Fibroblast of lung (primary cell): ENCODE results near the gene LILRB5. TPM values are rescaled to one million over a fixed set of nuclear protein-coding genes. Genes with fewer than 3 reads are reported as not detected.
A peak's percentile ranks its signal among the peaks of the same experiment; 100 is the strongest.

Experiments used
- DNase-seq, 2 donors: peaks; one replicate each; pipeline versions ENCODE4 v3.0.0 to v3.0.0-alpha.2; 2010; ENCODE audit warnings: low read depth in 2 of 2
- H2AFZ ChIP-seq: 2 replicates; pipeline ENCODE4 v1.5.1; 2012; ENCODE audit warnings: low read length, control low read depth, inconsistent platforms
- H3K27ac ChIP-seq: 2 replicates; pipeline ENCODE4 v1.5.1; 2011; ENCODE audit warnings: low read length, control low read depth; ENCODE audit not compliant: insufficient read depth
- H3K27me3 ChIP-seq: 2 replicates; pipeline ENCODE4 v1.5.1; 2011; ENCODE audit warnings: mild to moderate bottlenecking, low read length; ENCODE audit not compliant: control insufficient read depth, insufficient read depth
- H3K36me3 ChIP-seq: 2 replicates; pipeline ENCODE4 v1.5.1; 2011; ENCODE audit warnings: low read length; ENCODE audit not compliant: control insufficient read depth, insufficient read depth
- H3K4me1 ChIP-seq: 2 replicates; pipeline ENCODE4 v1.5.1; 2011; ENCODE audit warnings: low read length; ENCODE audit not compliant: control insufficient read depth, insufficient read depth; ENCODE audit errors: extremely low read depth
- H3K4me2 ChIP-seq: 2 replicates; pipeline ENCODE4 v1.5.1; 2011; ENCODE audit warnings: low read length, control low read depth; ENCODE audit not compliant: insufficient read depth; ENCODE audit errors: extremely low read depth
- H3K4me3 ChIP-seq, 4 experiments: fragments of 200-600 bp in 1 of 4; sonication (generic) in 1 of 4; replicated peaks in 1 of 4; 2 replicates each; pipeline ENCODE4 v1.5.1; 2011 to 2016; ENCODE audit warnings: low read length in 4 of 4, low read depth in 3 of 4, mild to moderate bottlenecking in 3 of 4, control low read depth in 2 of 4, inconsistent platforms in 1 of 4, mixed read lengths in 1 of 4; ENCODE audit not compliant: insufficient read depth in 1 of 4; ENCODE audit errors: control extremely low read depth in 1 of 4
- H3K79me2 ChIP-seq: 2 replicates; pipeline ENCODE4 v1.5.1; 2012; ENCODE audit warnings: mild to moderate bottlenecking, low read length, inconsistent platforms; ENCODE audit not compliant: control insufficient read depth, insufficient read depth
- H3K9ac ChIP-seq: 2 replicates; pipeline ENCODE4 v1.5.1; 2011; ENCODE audit warnings: mild to moderate bottlenecking, low read length, control low read depth; ENCODE audit not compliant: insufficient read depth
- H3K9me3 ChIP-seq: 2 replicates; pipeline ENCODE4 v1.5.1; 2012; ENCODE audit warnings: low read depth, low read length; ENCODE audit not compliant: control insufficient read depth, insufficient read depth
- H4K20me1 ChIP-seq: 2 replicates; pipeline ENCODE4 v1.5.1; 2011; ENCODE audit warnings: low read length; ENCODE audit not compliant: control insufficient read depth, insufficient read depth; ENCODE audit errors: extremely low read depth
- CTCF ChIP-seq, 2 donors: IDR thresholded peaks in 1 of 2; conservative IDR thresholded peaks in 1 of 2; 1 replicate in 1 of 2; 2 replicates in 1 of 2; pipeline ENCODE4 v1.5.1; 2011 to 2012; ENCODE audit warnings: low read length in 2 of 2, control low read depth in 1 of 2, inconsistent platforms in 1 of 2, low read depth in 1 of 2, mild to moderate bottlenecking in 1 of 2
- EZH2 ChIP-seq: IDR thresholded peaks from 2 replicates; pipeline ENCODE4 v1.5.1; 2012; ENCODE audit warnings: low read length, control low read depth, mild to moderate bottlenecking; ENCODE audit errors: missing control alignments
- polyA plus RNA-seq, 2 donors: library from polyadenylated mRNA; depleted of rRNA in 1 of 2; stranded (reverse) in 1 of 2; unstranded in 1 of 2; fragments of >200 nt; gene quantifications; 2 replicates each; pipeline ENCODE4 v1.2.1, GENCODE V29; 2011 to 2012; ENCODE audit warnings: missing spikeins in 1 of 2
- total RNA-seq: library from RNA; depleted of rRNA; stranded (reverse); fragments of >200 nt; gene quantifications from 2 replicates; pipeline ENCODE4 v1.2.1, GENCODE V29; 2014

The LILRB5 gene
- total and polyA plus RNA-seq, 2 donors (not counting 1 experiment from before 2014, with no cell fraction given) = not detected

GRCh38 chr19:54203151-54203611 is 53.9 kb downstream of the LILRB5 start:
- H3K4me1 ChIP-seq = peaks cover 18% of the 10 kb centered on the region
- peaks cover 5% of the 10 kb centered on the region for H4K20me1 ChIP-seq
- peak; percentile 9 to 21 for DNase-seq

GRCh38 chr19:54201980-54202379 is 55.1 kb downstream of the LILRB5 start:
- Histone ChIP-seq H3K79me2 (peaks cover 63% of the 10 kb centered on the region), H3K27me3 (no peaks in the 10 kb centered on the region), H3K4me2 (peak overlapping the region; percentile 91), H3K9me3 (no peaks in the 10 kb centered on the region), H3K36me3 (peaks cover 25% of the 10 kb centered on the region), H3K4me1 (peaks cover 14% of the 10 kb centered on the region), H3K9ac (no peak overlapping the region), H4K20me1 (peaks cover 5% of the 10 kb centered on the region), H3K4me3 (peak overlapping the region; percentile 70 to 92 (median 92)), H2AFZ (no peak overlapping the region), H3K27ac (peak overlapping the region; percentile 97)
- DNase-seq = no peak
- TF ChIP-seq EZH2 (no peak), CTCF (conservative IDR thresholded peaks at IDR 0.05 in 1 of 2, IDR thresholded peaks at IDR 0.05 in 1 of 2; ENCODE audit: low read depth in 1 of 2, low read length in 2 of 2) (no peak)

More at GRCh38 chr19:54203151-54203611, 53.9 kb downstream of the LILRB5 start:
- Histone ChIP-seq H3K4me2 (peak overlapping the region; percentile 91), H3K27me3 (no peaks in the 10 kb centered on the region), H3K4me3 (peak overlapping the region; percentile 70 to 92 (median 92)), H3K79me2 (peaks cover 72% of the 10 kb centered on the region), H2AFZ (no peak overlapping the region), H3K27ac (peak overlapping the region; percentile 97), H3K9ac (peak overlapping the region; percentile 20), H3K36me3 (peaks cover 34% of the 10 kb centered on the region), H3K9me3 (no peaks in the 10 kb centered on the region)
- TF ChIP-seq EZH2 (no peak), CTCF (conservative IDR thresholded peaks at IDR 0.05 in 1 of 2, IDR thresholded peaks at IDR 0.05 in 1 of 2; ENCODE audit: low read depth in 1 of 2, low read length in 2 of 2) (no peak)

GRCh38 chr19:54201172-54201701 is 55.8 kb downstream of the LILRB5 start:
- peak overlapping the region; percentile 97 for H3K27ac ChIP-seq
- no peak overlapping the region for H2AFZ ChIP-seq
- TF ChIP-seq CTCF (conservative IDR thresholded peaks at IDR 0.05 in 1 of 2, IDR thresholded peaks at IDR 0.05 in 1 of 2; ENCODE audit: low read depth in 1 of 2, low read length in 2 of 2) (no peak), EZH2 (no peak)
- peaks cover 55% of the 10 kb centered on the region for H3K79me2 ChIP-seq
- no peak for DNase-seq
- no peaks in the 10 kb centered on the region for H3K9me3 ChIP-seq
- H3K36me3 ChIP-seq = peaks cover 17% of the 10 kb centered on the region
- H3K27me3 ChIP-seq = no peaks in the 10 kb centered on the region
- peak overlapping the region; percentile 93 for H3K9ac ChIP-seq
- H3K4me3 ChIP-seq = peak overlapping the region; percentile 70 to 92 (median 92)
- H4K20me1 ChIP-seq = peaks cover 5% of the 10 kb centered on the region
- peaks cover 12% of the 10 kb centered on the region for H3K4me1 ChIP-seq
- peak overlapping the region; percentile 91 for H3K4me2 ChIP-seq

Other genes with a start within 250 kb of the LILRB5 start
- not detected in 2 replicates for gene VSTM1, start 193.4 kb downstream of the LILRB5 start, total RNA-seq
- not detected in 2 replicates for gene VSTM1, start 193.4 kb downstream of the LILRB5 start, polyA plus RNA-seq
- not detected in 2 replicates for gene TARM1, start 175.9 kb downstream of the LILRB5 start, total RNA-seq
- not detected in 2 replicates for gene TARM1, start 175.9 kb downstream of the LILRB5 start, polyA plus RNA-seq
- gene OSCAR, start 156.5 kb downstream of the LILRB5 start, total RNA-seq = under 0.01 and 0.51 TPM in 2 replicates
- gene OSCAR, start 156.5 kb downstream of the LILRB5 start, polyA plus RNA-seq = 0.14 and 0.15 TPM in 2 replicates
- gene NDUFA3, start 154.4 kb downstream of the LILRB5 start, total RNA-seq = 10.3 and 22.8 TPM in 2 replicates
- gene NDUFA3, start 154.4 kb downstream of the LILRB5 start, polyA plus RNA-seq = 35.4 and 35.9 TPM in 2 replicates
- gene TFPT, start 141.6 kb downstream of the LILRB5 start, total RNA-seq = 16.7 and 19.2 TPM in 2 replicates
- 9.0 and 10.8 TPM in 2 replicates for gene TFPT, start 141.6 kb downstream of the LILRB5 start, polyA plus RNA-seq
- 43.4 and 45.2 TPM in 2 replicates for gene PRPF31, start 141.5 kb downstream of the LILRB5 start, total RNA-seq
- gene PRPF31, start 141.5 kb downstream of the LILRB5 start, polyA plus RNA-seq = 48.7 and 68.3 TPM in 2 replicates
- 6.2 and 10.4 TPM in 2 replicates for gene CNOT3, start 119.5 kb downstream of the LILRB5 start, total RNA-seq
- 10.7 and 19.5 TPM in 2 replicates for gene CNOT3, start 119.5 kb downstream of the LILRB5 start, polyA plus RNA-seq
- 6.7 and 7.3 TPM in 2 replicates for gene LENG1, start 97.6 kb downstream of the LILRB5 start, total RNA-seq
- 3.2 and 3.5 TPM in 2 replicates for gene LENG1, start 97.6 kb downstream of the LILRB5 start, polyA plus RNA-seq
- gene TMC4, start 84.1 kb downstream of the LILRB5 start, total RNA-seq = 0.26 and 0.33 TPM in 2 replicates
- gene TMC4, start 84.1 kb downstream of the LILRB5 start, polyA plus RNA-seq = 0.25 and 0.59 TPM in 2 replicates
- gene MBOAT7, start 67.7 kb downstream of the LILRB5 start, total RNA-seq = 25.2 and 41.1 TPM in 2 replicates
- gene MBOAT7, start 67.7 kb downstream of the LILRB5 start, polyA plus RNA-seq = 28.6 and 42.0 TPM in 2 replicates
- 57.8 and 61.6 TPM in 2 replicates for gene TSEN34, start 66.0 kb downstream of the LILRB5 start, total RNA-seq
- 22.5 and 30.5 TPM in 2 replicates for gene TSEN34, start 66.0 kb downstream of the LILRB5 start, polyA plus RNA-seq
- 2,583 and 2,622 TPM in 2 replicates for gene RPS9, start 56.4 kb downstream of the LILRB5 start, total RNA-seq
- gene RPS9, start 56.4 kb downstream of the LILRB5 start, polyA plus RNA-seq = 1,242 and 1,509 TPM in 2 replicates
- gene LILRB3, start 34.3 kb downstream of the LILRB5 start, total RNA-seq = not detected in 2 replicates
- gene LILRB3, start 34.3 kb downstream of the LILRB5 start, polyA plus RNA-seq = not detected in 2 replicates
- gene LILRA6, start 14.5 kb downstream of the LILRB5 start, total RNA-seq = not detected in 2 replicates
- not detected in 2 replicates for gene LILRA6, start 14.5 kb downstream of the LILRB5 start, polyA plus RNA-seq
- gene LILRB2, start 23.8 kb upstream of the LILRB5 start, total RNA-seq = not detected in 2 replicates
- not detected in 2 replicates for gene LILRB2, start 23.8 kb upstream of the LILRB5 start, polyA plus RNA-seq
- gene LILRA5, start 55.9 kb upstream of the LILRB5 start, total RNA-seq = not detected in 2 replicates
- not detected in 2 replicates for gene LILRA5, start 55.9 kb upstream of the LILRB5 start, polyA plus RNA-seq
- not detected in 2 replicates for gene LILRA4, start 81.9 kb upstream of the LILRB5 start, total RNA-seq
- gene LILRA4, start 81.9 kb upstream of the LILRB5 start, polyA plus RNA-seq = not detected in 2 replicates
- not detected in 2 replicates for gene LAIR1, start 107.7 kb upstream of the LILRB5 start, total RNA-seq
- not detected in 2 replicates for gene LAIR1, start 107.7 kb upstream of the LILRB5 start, polyA plus RNA-seq
- not detected in 2 replicates for gene TTYH1, start 158.2 kb upstream of the LILRB5 start, total RNA-seq
- gene TTYH1, start 158.2 kb upstream of the LILRB5 start, polyA plus RNA-seq = not detected in 2 replicates
- 20.8 and 32.4 TPM in 2 replicates for gene LENG8, start 191.9 kb upstream of the LILRB5 start, total RNA-seq
- 11.0 and 12.7 TPM in 2 replicates for gene LENG8, start 191.9 kb upstream of the LILRB5 start, polyA plus RNA-seq
- gene LENG9, start 206.5 kb upstream of the LILRB5 start, total RNA-seq = 14.6 and 16.7 TPM in 2 replicates
- 0.46 and 0.84 TPM in 2 replicates for gene LENG9, start 206.5 kb upstream of the LILRB5 start, polyA plus RNA-seq
- gene CDC42EP5, start 216.0 kb upstream of the LILRB5 start, total RNA-seq = 14.7 and 15.9 TPM in 2 replicates
- 3.4 and 7.2 TPM in 2 replicates for gene CDC42EP5, start 216.0 kb upstream of the LILRB5 start, polyA plus RNA-seq
- gene LAIR2, start 245.6 kb upstream of the LILRB5 start, total RNA-seq = not detected in 2 replicates
- not detected in 2 replicates for gene LAIR2, start 245.6 kb upstream of the LILRB5 start, polyA plus RNA-seq